HG03521 (cell line): ENCODE results near the gene TUBGCP3.

Source experiments
- ATAC-seq: cut with Tn5 transposase; IDR thresholded peaks from one replicate; pipeline ENCODE4 v1.9.1; 2021; ENCODE audit warnings: mild to moderate bottlenecking, moderate library complexity; ENCODE audit not compliant: unreplicated experiment

The TUBGCP3 gene

GRCh38 chr13:112444416-112445399 lies 143.2 kb downstream of the TUBGCP3 start:
- no peak for ATAC-seq

GRCh38 chr13:112443995-112444311 lies 144.0 kb downstream of the TUBGCP3 start:
- ATAC-seq = no peak

GRCh38 chr13:112443191-112443994 lies 144.6 kb downstream of the TUBGCP3 start:
- ATAC-seq = no peak

GRCh38 chr13:112442483-112443090 lies 145.4 kb downstream of the TUBGCP3 start:
- no peak for ATAC-seq

GRCh38 chr13:112441779-112442310 lies 146.1 kb downstream of the TUBGCP3 start:
- ATAC-seq = no peak

- ATAC-seq = no peak
Observed at GRCh38 chr13:112441226-112441625, 146.7 kb downstream of the TUBGCP3 start.

- ATAC-seq = no peak
Observed at GRCh38 chr13:112438515-112438914, 149.4 kb downstream of the TUBGCP3 start.

GRCh38 chr13:112438094-112438493 lies 149.9 kb downstream of the TUBGCP3 start:
- ATAC-seq = no peak

- ATAC-seq = no peak
Observed at GRCh38 chr13:112435973-112436372, 152.0 kb downstream of the TUBGCP3 start.
